ENCODE measurements around the gene RPS2.
"Not testable (repeated sequence)": the region's sequence is repeated elsewhere in the genome, so short reads cannot be mapped to it uniquely, and the experiment has no call there.

DNA sequence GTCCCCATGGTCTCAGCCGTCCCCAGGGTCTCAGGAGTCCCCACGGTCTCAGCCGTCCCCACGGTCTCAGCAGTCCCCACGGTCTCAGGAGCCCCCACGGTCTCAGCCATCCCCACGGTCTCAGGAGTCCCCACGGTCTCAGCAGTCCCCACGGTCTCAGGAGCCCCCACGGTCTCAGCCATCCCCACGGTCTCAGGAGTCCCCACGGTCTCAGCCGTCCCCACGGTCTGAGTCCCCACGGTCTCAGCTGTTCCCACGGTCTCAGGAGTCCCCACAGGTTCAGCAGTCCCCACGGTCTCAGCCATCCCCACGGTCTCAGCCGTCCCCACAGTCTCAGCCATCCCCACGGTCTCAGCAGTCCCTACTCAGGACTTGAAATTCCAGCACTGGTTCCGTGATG, 44.5 kb downstream of the RPS2 start:
- not testable (repeated sequence) for TF ChIP-seq EZH2 (IDR thresholded peaks at IDR 0.05; ENCODE audit: low read depth, low read length, severe bottlenecking); CTCF (IDR thresholded peaks at IDR 0.05; ENCODE audit: control extremely low read depth in 1 of 3, insufficient read depth in 1 of 3, low read depth in 1 of 3, low read length in 3 of 3); POLR2AphosphoS5 (IDR thresholded peaks at IDR 0.05; ENCODE audit: low read depth, low read length); SP2 (IDR thresholded peaks at IDR 0.05; ENCODE audit: low read length); SAP30 (IDR thresholded peaks at IDR 0.05; ENCODE audit: insufficient read depth, insufficient replicate concordance, low read length); USF2 (IDR thresholded peaks at IDR 0.05; ENCODE audit: low read length); RBBP5 (IDR thresholded peaks at IDR 0.05; ENCODE audit: borderline replicate concordance, low read depth, low read length)
- TF ChIP-seq, protein P1, sequence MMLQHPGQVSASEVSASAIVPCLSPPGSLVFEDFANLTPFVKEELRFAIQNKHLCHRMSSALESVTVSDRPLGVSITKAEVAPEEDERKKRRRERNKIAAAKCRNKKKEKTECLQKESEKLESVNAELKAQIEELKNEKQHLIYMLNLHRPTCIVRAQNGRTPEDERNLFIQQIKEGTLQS (IDR thresholded peaks at IDR 0.05; ENCODE audit: insufficient read depth, low read depth, low read length): not testable (repeated sequence)

Data from H1 (cell line).